ENCODE data around the gene GREB1.

DNA sequence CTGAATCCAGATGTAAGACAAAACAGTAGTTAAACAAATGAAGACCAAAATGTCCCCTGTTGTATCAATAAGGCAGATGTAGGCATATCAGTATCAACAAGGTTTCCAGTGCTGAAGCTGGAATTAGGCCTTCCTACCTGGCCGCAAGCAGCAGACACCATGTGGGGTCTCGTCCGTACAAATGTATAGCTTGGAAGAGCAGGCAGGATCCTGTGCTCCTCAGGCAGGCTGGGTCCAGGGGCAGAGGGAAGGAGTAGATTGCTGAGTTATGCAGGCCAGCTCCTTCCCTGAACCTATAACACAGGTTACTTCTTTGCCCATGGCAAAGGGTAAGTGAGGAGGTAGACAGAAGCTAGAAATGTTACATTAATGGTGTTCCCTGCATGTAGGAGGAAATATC lies 112.7 kb downstream of the GREB1 start:
- TF ChIP-seq, protein P1, sequence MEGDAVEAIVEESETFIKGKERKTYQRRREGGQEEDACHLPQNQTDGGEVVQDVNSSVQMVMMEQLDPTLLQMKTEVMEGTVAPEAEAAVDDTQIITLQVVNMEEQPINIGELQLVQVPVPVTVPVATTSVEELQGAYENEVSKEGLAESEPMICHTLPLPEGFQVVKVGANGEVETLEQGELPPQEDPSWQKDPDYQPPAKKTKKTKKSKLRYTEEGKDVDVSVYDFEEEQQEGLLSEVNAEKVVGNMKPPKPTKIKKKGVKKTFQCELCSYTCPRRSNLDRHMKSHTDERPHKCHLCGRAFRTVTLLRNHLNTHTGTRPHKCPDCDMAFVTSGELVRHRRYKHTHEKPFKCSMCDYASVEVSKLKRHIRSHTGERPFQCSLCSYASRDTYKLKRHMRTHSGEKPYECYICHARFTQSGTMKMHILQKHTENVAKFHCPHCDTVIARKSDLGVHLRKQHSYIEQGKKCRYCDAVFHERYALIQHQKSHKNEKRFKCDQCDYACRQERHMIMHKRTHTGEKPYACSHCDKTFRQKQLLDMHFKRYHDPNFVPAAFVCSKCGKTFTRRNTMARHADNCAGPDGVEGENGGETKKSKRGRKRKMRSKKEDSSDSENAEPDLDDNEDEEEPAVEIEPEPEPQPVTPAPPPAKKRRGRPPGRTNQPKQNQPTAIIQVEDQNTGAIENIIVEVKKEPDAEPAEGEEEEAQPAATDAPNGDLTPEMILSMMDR (IDR thresholded peaks at IDR 0.05): no peak
- no peak for TF ChIP-seq POLR2A (IDR thresholded peaks at IDR 0.05)
